Thyroid gland (tissue), 4 donors: ENCODE data around the gene RNF4. TPM values are rescaled to one million over a fixed set of nuclear protein-coding genes. Genes with fewer than 3 reads are reported as not detected.

Experiments used
- DNase-seq, 2 donors: peaks; one replicate each; pipeline ENCODE4 v3.0.0-alpha.2; 2019
- H3K27ac ChIP-seq, 3 donors: fragments of 200-600 bp; sonication (generic); 1 replicate in 2 of 3; 2 replicates in 1 of 3; pipeline ENCODE4 v1.5.1; 2016 to 2019; ENCODE audit warnings: mild to moderate bottlenecking in 1 of 3, moderate library complexity in 1 of 3
- H3K27me3 ChIP-seq: fragments of 200-600 bp; sonication (generic); one replicate; pipeline ENCODE4 v1.5.1; 2019
- H3K36me3 ChIP-seq, 2 donors: fragments of 200-600 bp; sonication (generic); one replicate each; pipeline ENCODE4 v1.5.1; 2016 to 2019
- H3K4me1 ChIP-seq, 2 donors: fragments of 200-600 bp; sonication (generic); one replicate each; pipeline ENCODE4 v1.5.1; 2017 to 2019
- H3K4me3 ChIP-seq, 3 donors: fragments of 200-600 bp; sonication (generic); replicated peaks in 1 of 3; 1 replicate in 2 of 3; 2 replicates in 1 of 3; pipeline ENCODE4 v1.5.1; 2016; ENCODE audit warnings: mild to moderate bottlenecking in 1 of 3
- H3K9me3 ChIP-seq: fragments of 200-600 bp; sonication (generic); one replicate; pipeline ENCODE4 v1.5.1; 2017
- CTCF ChIP-seq, 6 experiments: fragments of 200-600 bp in 3 of 6; fragments of 450-650 bp in 3 of 6; sonication (generic) in 3 of 6; IDR thresholded peaks; one replicate each; pipeline ENCODE4 v1.5.1; 2016 to 2019; ENCODE audit warnings: antibody characterized with exemption in 6 of 6, mild to moderate bottlenecking in 2 of 6, inconsistent platforms in 1 of 6, moderate library complexity in 1 of 6
- POLR2A ChIP-seq, 2 donors: fragments of 450-650 bp; IDR thresholded peaks; one replicate each; pipeline ENCODE4 v1.6.1; 2017; ENCODE audit warnings: antibody characterized with exemption in 2 of 2, mild to moderate bottlenecking in 2 of 2, moderate library complexity in 1 of 2
- whole genome bisulfite sequencing, 2 donors: methylation state at CpG; one replicate each; pipeline ENCODE4 v1.1.5; 2017; 5-methylcytosine and 5-hydroxymethylcytosine counted together
- intact Hi-C: fragments of 100-400 bp; cut with DNase I; formaldehyde crosslinking; loops from one replicate; pipeline ENCODE4 v1.15.1; 2023
- total RNA-seq, 4 donors: library from RNA; depleted of rRNA; stranded (reverse); fragments of >200 nt; gene quantifications; one replicate each; pipeline ENCODE4 v1.2.3, GENCODE V29; 2016

Gene RNF4
- total RNA-seq, 4 donors from 2014 or later, result 32.8 to 52.0 (median 43.0) TPM

- no peak overlapping the region for H3K27ac ChIP-seq
- H3K4me1 ChIP-seq, result peaks cover 0 to 2% of the 10 kb centered on the region in 2 donors
- H3K27me3 ChIP-seq, result no peaks in the 10 kb centered on the region
- 84 to 87% methylated on average over 9 to 10 of the region's 10 CpGs for WGBS, 2 donors
- H3K4me3 ChIP-seq, result no peak overlapping the region
- H3K9me3 ChIP-seq, result no peaks in the 10 kb centered on the region
- TF ChIP-seq POLR2A (IDR thresholded peaks at IDR 0.05) (no peak), CTCF (IDR thresholded peaks at IDR 0.05) (no peak)
- no peaks in the 10 kb centered on the region for H3K36me3 ChIP-seq
- intact Hi-C loops, result loop anchor here (10.0 kb wide), 1 partner anchor 200 kb away; no protein-coding TSS in a partner anchor
- no peak for DNase-seq
Measured at GRCh38 chr4:2424581-2424980, 44.3 kb upstream of the RNF4 start.

- Histone ChIP-seq H3K4me3 (no peak overlapping the region), H3K27me3 (no peaks in the 10 kb centered on the region), H3K36me3 (no peaks in the 10 kb centered on the region), H3K4me1 (no peaks in the 10 kb centered on the region), H3K9me3 (no peaks in the 10 kb centered on the region), H3K27ac (no peak overlapping the region)
- TF ChIP-seq CTCF (IDR thresholded peaks at IDR 0.05) (no peak), POLR2A (IDR thresholded peaks at IDR 0.05) (no peak)
- intact Hi-C loops, result loop anchor here (10.0 kb wide), 1 partner anchor 201 kb away; no protein-coding TSS in a partner anchor
- 92% methylated on average over 4 to 5 of the region's 13 CpGs for WGBS, 2 donors
- DNase-seq, result no peak
Measured at GRCh38 chr4:2425386-2426068, 43.4 kb upstream of the RNF4 start.

GRCh38 chr4:2426069-2426397 is 42.9 kb upstream of the RNF4 start:
- H3K4me3 ChIP-seq, result no peak overlapping the region
- no peak for DNase-seq
- 84 to 90% methylated on average over 7 of the region's 8 CpGs for WGBS, 2 donors
- no peaks in the 10 kb centered on the region for H3K9me3 ChIP-seq
- no peaks in the 10 kb centered on the region for H3K4me1 ChIP-seq
- no peak overlapping the region for H3K27ac ChIP-seq
- no peaks in the 10 kb centered on the region for H3K27me3 ChIP-seq
- no peaks in the 10 kb centered on the region for H3K36me3 ChIP-seq
- intact Hi-C loops, result loop anchor here (10.0 kb wide), 1 partner anchor 201 kb away; no protein-coding TSS in a partner anchor
- TF ChIP-seq POLR2A (IDR thresholded peaks at IDR 0.05) (no peak), CTCF (IDR thresholded peaks at IDR 0.05) (no peak)

GRCh38 chr4:2426711-2427275 is 42.1 kb upstream of the RNF4 start:
- H3K27ac ChIP-seq, result no peak overlapping the region
- no peaks in the 10 kb centered on the region for H3K36me3 ChIP-seq
- H3K4me3 ChIP-seq, result no peak overlapping the region
- DNase-seq, result no peak
- no peaks in the 10 kb centered on the region for H3K4me1 ChIP-seq
- intact Hi-C loops, result loop anchor here (10.0 kb wide), 1 partner anchor 202 kb away; no protein-coding TSS in a partner anchor
- no peaks in the 10 kb centered on the region for H3K27me3 ChIP-seq
- H3K9me3 ChIP-seq, result no peaks in the 10 kb centered on the region
- no peak for TF ChIP-seq CTCF (IDR thresholded peaks at IDR 0.05)
- no peak for TF ChIP-seq POLR2A (IDR thresholded peaks at IDR 0.05)
- WGBS, 2 donors, result 75 to 85% methylated on average over 7 to 12 of the region's 13 CpGs
